Measurements from ENCODE around the gene PTK6.

PTK6 gene

GRCh38 chr20:63505281-63505680 is 31.9 kb downstream of the PTK6 start:
- Histone ChIP-seq H3K9me3 (ENCODE audit: control insufficient read depth in 1 of 2, low read length in 2 of 2) (peaks cover 7 to 16% of the 10 kb centered on the region in 2 donors), H3K27ac (ENCODE audit: low read length) (no peak overlapping the region), H3K4me3 (ENCODE audit: low read depth in 1 of 2, low read length in 2 of 2) (no peak overlapping the region), H3K27me3 (ENCODE audit: low read depth, low read length) (peaks cover under 1% of the 10 kb centered on the region), H3K4me1 (ENCODE audit: control insufficient read depth in 1 of 2, insufficient read depth in 2 of 2, low read length in 2 of 2) (peaks cover 0 to 8% of the 10 kb centered on the region in 2 donors), H3K36me3 (ENCODE audit: control insufficient read depth in 1 of 2, insufficient read depth in 2 of 2, low read length in 2 of 2) (no peaks in the 10 kb centered on the region)

DNA sequence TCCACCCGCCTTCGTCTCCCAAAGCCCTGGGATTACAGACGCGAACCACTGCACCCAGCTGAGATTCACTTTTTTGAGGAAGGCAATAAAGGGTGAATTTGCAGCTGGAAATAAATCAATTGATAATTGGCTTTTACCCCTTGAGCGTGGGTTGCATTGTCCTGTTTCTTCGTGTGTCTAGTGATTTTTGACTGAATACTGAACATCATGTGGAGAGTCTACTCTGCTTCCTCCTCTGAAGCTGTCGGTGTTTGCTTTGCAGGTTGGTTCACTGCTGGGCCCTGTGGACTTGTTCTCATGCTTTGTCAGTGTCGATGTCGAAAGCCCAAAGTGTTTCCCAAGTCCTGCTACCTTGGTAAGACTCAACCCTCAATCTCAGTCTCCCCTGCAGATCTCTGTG is 32.5 kb downstream of the PTK6 start:
- Histone ChIP-seq H3K9me3 (ENCODE audit: control insufficient read depth in 1 of 2, low read length in 2 of 2) (peaks cover 7 to 16% of the 10 kb centered on the region in 2 donors), H3K4me1 (ENCODE audit: control insufficient read depth in 1 of 2, insufficient read depth in 2 of 2, low read length in 2 of 2) (peaks cover 0 to 10% of the 10 kb centered on the region in 2 donors), H3K4me3 (ENCODE audit: low read depth in 1 of 2, low read length in 2 of 2) (no peak overlapping the region), H3K27me3 (ENCODE audit: low read depth, low read length) (peaks cover 7% of the 10 kb centered on the region), H3K27ac (ENCODE audit: low read length) (no peak overlapping the region), H3K36me3 (ENCODE audit: control insufficient read depth in 1 of 2, insufficient read depth in 2 of 2, low read length in 2 of 2) (no peaks in the 10 kb centered on the region)

- H3K9me3 ChIP-seq (ENCODE audit: control insufficient read depth in 1 of 2, low read length in 2 of 2): peaks cover 7 to 16% of the 10 kb centered on the region in 2 donors
- H3K4me1 ChIP-seq (ENCODE audit: control insufficient read depth in 1 of 2, insufficient read depth in 2 of 2, low read length in 2 of 2): peaks cover 0 to 17% of the 10 kb centered on the region in 2 donors
- H3K36me3 ChIP-seq (ENCODE audit: control insufficient read depth in 1 of 2, insufficient read depth in 2 of 2, low read length in 2 of 2): no peaks in the 10 kb centered on the region
- peaks cover 11% of the 10 kb centered on the region for H3K27me3 ChIP-seq (ENCODE audit: low read depth, low read length)
- no peak overlapping the region for H3K4me3 ChIP-seq (ENCODE audit: low read depth in 1 of 2, low read length in 2 of 2)
- no peak overlapping the region for H3K27ac ChIP-seq (ENCODE audit: low read length)
These were observed 33.7 kb downstream of the PTK6 start for GRCh38 chr20:63503524-63503923.

- Histone ChIP-seq H3K9me3 (ENCODE audit: control insufficient read depth in 1 of 2, low read length in 2 of 2) (peaks cover 7 to 16% of the 10 kb centered on the region in 2 donors), H3K27ac (ENCODE audit: low read length) (no peak overlapping the region), H3K4me1 (ENCODE audit: control insufficient read depth in 1 of 2, insufficient read depth in 2 of 2, low read length in 2 of 2) (peaks cover 0 to 24% of the 10 kb centered on the region in 2 donors), H3K4me3 (ENCODE audit: low read depth in 1 of 2, low read length in 2 of 2) (no peak overlapping the region), H3K36me3 (ENCODE audit: control insufficient read depth in 1 of 2, insufficient read depth in 2 of 2, low read length in 2 of 2) (no peaks in the 10 kb centered on the region), H3K27me3 (ENCODE audit: low read depth, low read length) (peaks cover 16% of the 10 kb centered on the region)
These were observed 34.5 kb downstream of the PTK6 start for GRCh38 chr20:63502671-63503172.

DNA sequence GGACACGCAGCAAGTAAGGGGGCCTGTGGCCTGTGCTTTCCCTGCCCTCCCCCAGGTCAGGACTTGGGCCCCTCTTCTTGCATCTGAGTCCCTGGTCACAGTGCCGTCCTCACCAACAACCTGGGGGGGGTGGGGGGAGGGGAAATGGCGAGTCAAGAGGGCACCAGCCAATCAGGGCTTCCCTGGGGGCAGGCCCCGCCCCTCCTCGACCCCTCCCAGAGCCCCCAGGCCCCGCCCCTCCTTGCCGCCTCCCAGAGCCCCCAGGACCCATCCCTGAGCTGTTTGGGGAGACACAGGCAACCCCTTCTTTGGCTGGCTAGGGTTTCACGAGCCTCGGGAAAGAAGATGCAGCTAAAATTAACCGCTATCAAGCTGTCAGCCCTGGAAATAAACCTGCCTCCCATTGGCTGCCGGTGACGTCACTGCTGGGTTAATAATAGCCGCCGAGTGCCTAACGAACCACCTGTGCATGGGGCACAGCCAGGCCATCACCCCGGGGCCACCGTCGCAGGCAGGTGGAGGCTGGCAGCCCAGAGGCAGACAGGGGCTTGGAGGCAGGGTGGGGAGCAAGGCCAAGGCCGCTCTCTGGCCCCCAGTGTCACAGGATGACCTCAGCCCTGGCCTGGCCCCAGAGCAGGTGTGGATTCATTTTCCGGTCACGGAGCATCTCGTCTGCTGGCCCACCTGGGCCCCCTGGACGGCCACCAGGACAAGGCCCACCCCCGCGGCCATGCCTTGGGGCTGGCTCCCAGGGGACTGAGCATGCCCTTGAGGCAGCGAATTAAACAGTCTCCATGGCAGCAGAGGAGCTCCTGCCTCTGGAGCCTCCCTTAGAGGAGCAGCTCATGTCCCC is 35.1 kb downstream of the PTK6 start:
- peaks cover 23% of the 10 kb centered on the region for H3K27me3 ChIP-seq (ENCODE audit: low read depth, low read length)
- H3K27ac ChIP-seq (ENCODE audit: low read length): no peak overlapping the region
- H3K36me3 ChIP-seq (ENCODE audit: control insufficient read depth in 1 of 2, insufficient read depth in 2 of 2, low read length in 2 of 2): no peaks in the 10 kb centered on the region
- no peak overlapping the region for H3K4me3 ChIP-seq (ENCODE audit: low read depth in 1 of 2, low read length in 2 of 2)
- H3K4me1 ChIP-seq (ENCODE audit: control insufficient read depth in 1 of 2, insufficient read depth in 2 of 2, low read length in 2 of 2): peaks cover 0 to 27% of the 10 kb centered on the region in 2 donors
- peaks cover 7 to 16% of the 10 kb centered on the region in 2 donors for H3K9me3 ChIP-seq (ENCODE audit: control insufficient read depth in 1 of 2, low read length in 2 of 2)

DNA sequence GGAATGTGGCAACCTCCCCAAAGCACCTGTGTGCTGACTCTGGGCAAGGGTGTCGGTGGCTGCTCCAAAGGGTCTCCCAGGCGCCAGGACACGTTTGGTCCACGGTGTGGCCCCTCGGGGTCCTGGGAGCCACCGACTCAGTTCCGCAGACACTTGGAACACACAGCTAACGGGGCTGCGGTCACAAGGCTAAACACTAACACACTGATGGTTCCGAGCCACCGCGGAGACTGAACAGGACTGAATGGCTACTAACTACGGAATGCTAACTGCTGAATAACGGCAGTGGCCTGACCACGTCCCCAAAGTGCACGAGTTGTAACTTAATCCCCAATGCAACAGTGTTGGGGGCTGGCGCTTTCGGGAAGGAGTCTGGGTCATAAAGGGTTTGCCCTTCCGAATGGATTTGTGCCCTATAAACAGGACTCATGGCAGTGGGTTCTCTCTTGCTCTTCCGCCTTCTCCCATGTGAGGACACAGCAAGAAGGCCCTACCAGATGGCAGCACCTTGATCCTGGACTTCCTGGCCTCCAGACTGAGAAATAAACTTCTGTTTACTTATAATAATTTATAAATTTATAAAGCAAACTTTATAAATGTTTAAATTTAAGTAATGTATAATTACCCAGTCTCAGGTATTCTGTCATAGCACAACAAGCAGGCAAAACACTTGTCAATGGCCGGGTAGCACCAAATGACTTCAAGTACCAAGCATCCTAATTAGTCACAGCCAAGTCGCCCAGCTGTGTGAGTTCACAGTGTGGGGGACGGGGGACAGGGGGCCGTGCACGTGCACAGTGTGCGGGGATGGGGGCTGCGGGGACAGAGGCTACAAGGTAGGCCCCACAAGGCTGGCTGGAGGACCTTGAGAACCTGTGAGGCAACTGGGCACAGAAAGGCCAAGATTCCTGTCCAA is 36.0 kb downstream of the PTK6 start:
- H3K36me3 ChIP-seq (ENCODE audit: control insufficient read depth in 1 of 2, insufficient read depth in 2 of 2, low read length in 2 of 2): no peaks in the 10 kb centered on the region
- H3K27ac ChIP-seq (ENCODE audit: low read length): no peak overlapping the region
- peaks cover 7 to 16% of the 10 kb centered on the region in 2 donors for H3K9me3 ChIP-seq (ENCODE audit: control insufficient read depth in 1 of 2, low read length in 2 of 2)
- H3K4me1 ChIP-seq (ENCODE audit: control insufficient read depth in 1 of 2, insufficient read depth in 2 of 2, low read length in 2 of 2): peaks cover 0 to 32% of the 10 kb centered on the region in 2 donors
- H3K27me3 ChIP-seq (ENCODE audit: low read depth, low read length): peaks cover 25% of the 10 kb centered on the region
- no peak overlapping the region for H3K4me3 ChIP-seq (ENCODE audit: low read depth in 1 of 2, low read length in 2 of 2)

DNA sequence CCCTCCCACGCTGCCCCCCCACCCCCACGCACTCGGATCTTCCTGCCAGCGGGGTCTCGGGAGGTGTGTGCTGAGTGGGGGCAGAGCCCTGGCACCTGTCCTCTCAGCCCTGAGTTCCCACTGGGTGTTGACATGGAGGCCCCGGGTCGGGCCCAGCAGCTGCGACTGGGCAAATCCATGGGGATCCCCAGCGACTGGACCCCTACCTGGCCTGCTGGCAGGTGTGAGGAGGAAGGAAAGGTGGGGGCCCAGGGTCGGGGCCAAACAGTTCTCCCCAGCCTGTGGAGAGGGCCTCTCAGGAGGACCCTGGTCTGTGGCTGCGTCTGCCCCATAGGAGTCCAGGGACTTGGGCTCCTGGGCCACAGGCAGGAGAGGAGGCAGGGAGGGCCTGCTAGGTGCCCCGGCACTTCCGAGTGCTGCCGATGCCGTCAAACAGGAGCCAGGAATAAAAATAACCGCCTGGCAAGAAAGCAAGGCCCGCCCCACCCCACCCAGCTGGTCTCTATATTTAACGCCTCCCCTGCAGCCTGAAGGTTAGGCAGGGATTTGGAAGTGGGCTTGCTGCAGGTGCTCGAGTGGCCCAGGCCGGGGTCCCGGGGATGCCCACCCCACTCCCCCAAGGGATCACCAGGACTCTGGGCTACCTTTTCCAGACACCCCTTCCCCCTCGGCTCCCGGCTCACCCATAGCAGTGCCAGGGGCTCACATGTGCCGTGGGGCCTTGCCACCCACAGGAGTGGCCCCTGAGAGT is 36.9 kb downstream of the PTK6 start:
- H3K27me3 ChIP-seq (ENCODE audit: low read depth, low read length): peaks cover 25% of the 10 kb centered on the region
- H3K36me3 ChIP-seq (ENCODE audit: control insufficient read depth in 1 of 2, insufficient read depth in 2 of 2, low read length in 2 of 2): no peaks in the 10 kb centered on the region
- peaks cover 0 to 38% of the 10 kb centered on the region in 2 donors for H3K4me1 ChIP-seq (ENCODE audit: control insufficient read depth in 1 of 2, insufficient read depth in 2 of 2, low read length in 2 of 2)
- peaks cover 7 to 11% of the 10 kb centered on the region in 2 donors for H3K9me3 ChIP-seq (ENCODE audit: control insufficient read depth in 1 of 2, low read length in 2 of 2)
- no peak overlapping the region for H3K4me3 ChIP-seq (ENCODE audit: low read depth in 1 of 2, low read length in 2 of 2)
- H3K27ac ChIP-seq (ENCODE audit: low read length): no peak overlapping the region

- Histone ChIP-seq H3K4me1 (ENCODE audit: control insufficient read depth in 1 of 2, insufficient read depth in 2 of 2, low read length in 2 of 2) (peaks cover 0 to 38% of the 10 kb centered on the region in 2 donors), H3K9me3 (ENCODE audit: control insufficient read depth in 1 of 2, low read length in 2 of 2) (peaks cover 0 to 2% of the 10 kb centered on the region in 2 donors), H3K27ac (ENCODE audit: low read length) (no peak overlapping the region), H3K4me3 (ENCODE audit: low read depth in 1 of 2, low read length in 2 of 2) (peak overlapping the region in 1 of 2 donors; percentile 42), H3K36me3 (ENCODE audit: control insufficient read depth in 1 of 2, insufficient read depth in 2 of 2, low read length in 2 of 2) (no peaks in the 10 kb centered on the region), H3K27me3 (ENCODE audit: low read depth, low read length) (peaks cover 25% of the 10 kb centered on the region)
These were observed 37.7 kb downstream of the PTK6 start for GRCh38 chr20:63499338-63499969.

GRCh38 chr20:63498960-63499337 is 38.2 kb downstream of the PTK6 start, which contains the start of gene EEF1A2:
Gene EEF1A2 (minus strand): TSS chr20:63499083. CDS start chr20:63497763, 1,320 bp downstream.
- Histone ChIP-seq H3K4me3 (ENCODE audit: low read depth in 1 of 2, low read length in 2 of 2) (peak within 1 kb of the TSS in 1 of 2 donors; percentile 44), H3K27ac (ENCODE audit: low read length) (no peak within 1 kb of the TSS), H3K27me3 (ENCODE audit: low read depth, low read length) (peaks cover 25% of the 10 kb centered on the region), H3K9me3 (ENCODE audit: control insufficient read depth in 1 of 2, low read length in 2 of 2) (no peaks in the 10 kb centered on the region), H3K36me3 (ENCODE audit: control insufficient read depth in 1 of 2, insufficient read depth in 2 of 2, low read length in 2 of 2) (no peaks in the 10 kb centered on the region), H3K4me1 (ENCODE audit: control insufficient read depth in 1 of 2, insufficient read depth in 2 of 2, low read length in 2 of 2) (peaks cover 0 to 38% of the 10 kb centered on the region in 2 donors)
